Measurements from ENCODE around the gene RBFOX2. TPM values are rescaled to one million over a fixed set of nuclear protein-coding genes. Genes with fewer than 3 reads are reported as not detected.

Gene RBFOX2
- total and polyA plus RNA-seq, 2 of the 8 experiments (the other 6 are each of a cell fraction or from before 2014, with no cell fraction given) = 121 to 122 TPM

- no peak for TF ChIP-seq CHD7 (IDR thresholded peaks at IDR 0.05; ENCODE audit: insufficient replicate concordance, low read length)
- TF ChIP-seq CBX5 (IDR thresholded peaks at IDR 0.05; ENCODE audit: low read depth, low read length) = no peak
- no peak for TF ChIP-seq E2F6 (IDR thresholded peaks at IDR 0.05)
- TF ChIP-seq HDAC6 (IDR thresholded peaks at IDR 0.05; ENCODE audit: low read depth, low read length) = no peak
- TF ChIP-seq SRF (IDR thresholded peaks at IDR 0.05; ENCODE audit: low read depth, low read length) = no peak
- no peak for TF ChIP-seq GTF2F1 (IDR thresholded peaks at IDR 0.05; ENCODE audit: borderline replicate concordance, low read depth, low read length)
- no peak for TF ChIP-seq ATF2 (IDR thresholded peaks at IDR 0.05; ENCODE audit: low read length)
- TF ChIP-seq TAF1 (IDR thresholded peaks at IDR 0.05; ENCODE audit: low read depth, low read length) = no peak
- TF ChIP-seq EZH2 (IDR thresholded peaks at IDR 0.05; ENCODE audit: low read depth, low read length, severe bottlenecking) = no peak
These were observed 71.8 kb downstream of the RBFOX2 start (continued) for GRCh38 chr22:35956850-35957249.

Measured in H1 (cell line).